Prostate gland (tissue), 2 donors: Measurements from ENCODE around the gene ARHGAP42. TPM values are rescaled to one million over a fixed set of nuclear protein-coding genes. Genes with fewer than 3 reads are reported as not detected.
A peak's percentile ranks its signal among the peaks of the same experiment; 100 is the strongest.

Experiments used
- DNase-seq: peaks from one replicate; pipeline ENCODE4 v3.0.0-alpha.2; 2019; ENCODE audit warnings: low spot score
- H3K27ac ChIP-seq, 2 donors: fragments of 200-600 bp; sonication (generic); 2 replicates each; pipeline ENCODE4 v1.5.1; 2017 to 2019
- H3K27me3 ChIP-seq: fragments of 200-600 bp; sonication (generic); replicated peaks from 2 replicates; pipeline ENCODE4 v1.5.1; 2019; ENCODE audit not compliant: insufficient read depth
- H3K36me3 ChIP-seq, 2 donors: fragments of 200-600 bp; sonication (generic); 1 replicate in 1 of 2; 2 replicates in 1 of 2; pipeline versions ENCODE4 v1.5.1 to v1.8.1; 2017 to 2019
- H3K4me1 ChIP-seq: fragments of 200-600 bp; sonication (generic); replicated peaks from 2 replicates; pipeline ENCODE4 v1.5.1; 2019
- H3K4me3 ChIP-seq, 2 donors: fragments of 200-600 bp; sonication (generic); 2 replicates each; pipeline ENCODE4 v1.5.1; 2017 to 2019
- H3K9me3 ChIP-seq: fragments of 200-600 bp; sonication (generic); 2 replicates; pipeline ENCODE4 v1.5.1; 2017
- POLR2A ChIP-seq: fragments of 450-650 bp; IDR thresholded peaks from one replicate; pipeline ENCODE4 v1.6.1; 2016; ENCODE audit warnings: antibody characterized with exemption, mild to moderate bottlenecking
- POLR2AphosphoS5 ChIP-seq: sonication (generic); formaldehyde crosslinking; IDR thresholded peaks from one replicate; pipeline ENCODE4 v1.6.1; 2017; ENCODE audit warnings: antibody characterized with exemption
- WGBS: methylation state at CpG from one replicate; pipeline ENCODE4 v1.1.5; 2018; 5-methylcytosine and 5-hydroxymethylcytosine counted together
- intact Hi-C: fragments of 100-400 bp; cut with DNase I; formaldehyde crosslinking; loops from one replicate; pipeline ENCODE4 v1.14.2; 2022
- total RNA-seq, 2 donors: library from RNA; depleted of rRNA; stranded (reverse); fragments of >200 nt; gene quantifications; one replicate each; pipeline ENCODE4 v1.1.0, GENCODE V29; 2016
- TF ChIP-seq, protein P1 (sequence below), 4 experiments: fragments of 200-600 bp in 2 of 4; fragments of 450-650 bp in 2 of 4; sonication (generic) in 2 of 4; IDR thresholded peaks; 1 replicate in 3 of 4; 2 replicates in 1 of 4; pipeline ENCODE4 v1.5.1; 2016 to 2019; ENCODE audit warnings: antibody characterized with exemption in 4 of 4, mild to moderate bottlenecking in 2 of 4, moderate library complexity in 2 of 4

ARHGAP42 gene
- total RNA-seq, 2 donors from 2014 or later, result 12.8 to 20.5 TPM

DNA sequence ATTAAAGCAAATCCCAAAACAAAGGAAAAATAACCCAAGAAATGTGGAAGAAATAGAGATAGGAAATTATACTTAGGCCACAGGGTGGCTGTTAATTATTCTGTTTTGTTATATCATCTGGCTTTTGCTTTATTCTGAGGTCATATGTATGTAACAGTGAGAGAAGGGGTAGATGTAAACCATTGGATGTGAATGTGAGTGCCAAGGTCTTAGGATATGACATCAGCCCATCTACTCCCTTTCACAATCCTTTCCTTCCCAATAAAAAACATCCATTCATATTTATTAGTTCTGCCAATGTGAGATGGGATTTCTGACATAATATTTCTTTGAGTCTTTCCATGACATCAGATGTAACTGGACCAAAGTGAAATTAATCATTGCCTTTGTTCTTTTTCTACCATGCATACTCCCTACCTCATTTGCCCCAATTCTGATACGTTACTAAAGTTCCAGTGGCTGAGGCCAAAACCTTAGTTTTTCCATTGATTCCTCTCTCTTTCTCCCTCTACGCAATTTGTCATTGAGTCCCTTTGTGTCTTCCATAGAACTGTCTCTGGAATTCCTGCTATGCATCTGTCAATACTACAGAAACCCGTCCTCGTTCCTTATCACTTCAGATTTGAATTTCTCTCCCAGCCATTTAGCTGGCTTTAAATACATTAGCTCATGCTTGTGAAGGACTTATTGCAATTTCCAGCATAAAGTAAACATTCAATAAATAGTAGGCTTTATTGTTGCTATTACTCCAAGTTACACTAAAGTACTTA, 170.3 kb downstream of the ARHGAP42 start:
- WGBS, result 65% methylated on average over 4 of the region's 4 CpGs
- no peak for TF ChIP-seq POLR2A
- TF ChIP-seq POLR2AphosphoS5, result no peak
- TF ChIP-seq, protein P1, sequence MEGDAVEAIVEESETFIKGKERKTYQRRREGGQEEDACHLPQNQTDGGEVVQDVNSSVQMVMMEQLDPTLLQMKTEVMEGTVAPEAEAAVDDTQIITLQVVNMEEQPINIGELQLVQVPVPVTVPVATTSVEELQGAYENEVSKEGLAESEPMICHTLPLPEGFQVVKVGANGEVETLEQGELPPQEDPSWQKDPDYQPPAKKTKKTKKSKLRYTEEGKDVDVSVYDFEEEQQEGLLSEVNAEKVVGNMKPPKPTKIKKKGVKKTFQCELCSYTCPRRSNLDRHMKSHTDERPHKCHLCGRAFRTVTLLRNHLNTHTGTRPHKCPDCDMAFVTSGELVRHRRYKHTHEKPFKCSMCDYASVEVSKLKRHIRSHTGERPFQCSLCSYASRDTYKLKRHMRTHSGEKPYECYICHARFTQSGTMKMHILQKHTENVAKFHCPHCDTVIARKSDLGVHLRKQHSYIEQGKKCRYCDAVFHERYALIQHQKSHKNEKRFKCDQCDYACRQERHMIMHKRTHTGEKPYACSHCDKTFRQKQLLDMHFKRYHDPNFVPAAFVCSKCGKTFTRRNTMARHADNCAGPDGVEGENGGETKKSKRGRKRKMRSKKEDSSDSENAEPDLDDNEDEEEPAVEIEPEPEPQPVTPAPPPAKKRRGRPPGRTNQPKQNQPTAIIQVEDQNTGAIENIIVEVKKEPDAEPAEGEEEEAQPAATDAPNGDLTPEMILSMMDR (IDR thresholded peaks at IDR 0.05), result no peak
- intact Hi-C loops, result loop anchor here (5.0 kb wide), 1 partner anchor 170 kb away; the partner anchor contains the start of gene ARHGAP42
- H3K36me3 ChIP-seq, result no peaks in the 10 kb centered on the region
- H3K27ac ChIP-seq, result no peak overlapping the region
- H3K4me3 ChIP-seq, result no peak overlapping the region
- H3K27me3 ChIP-seq, result no peaks in the 10 kb centered on the region
- H3K4me1 ChIP-seq, result no peaks in the 10 kb centered on the region
- DNase-seq, result no peak
- H3K9me3 ChIP-seq, result no peaks in the 10 kb centered on the region

DNA sequence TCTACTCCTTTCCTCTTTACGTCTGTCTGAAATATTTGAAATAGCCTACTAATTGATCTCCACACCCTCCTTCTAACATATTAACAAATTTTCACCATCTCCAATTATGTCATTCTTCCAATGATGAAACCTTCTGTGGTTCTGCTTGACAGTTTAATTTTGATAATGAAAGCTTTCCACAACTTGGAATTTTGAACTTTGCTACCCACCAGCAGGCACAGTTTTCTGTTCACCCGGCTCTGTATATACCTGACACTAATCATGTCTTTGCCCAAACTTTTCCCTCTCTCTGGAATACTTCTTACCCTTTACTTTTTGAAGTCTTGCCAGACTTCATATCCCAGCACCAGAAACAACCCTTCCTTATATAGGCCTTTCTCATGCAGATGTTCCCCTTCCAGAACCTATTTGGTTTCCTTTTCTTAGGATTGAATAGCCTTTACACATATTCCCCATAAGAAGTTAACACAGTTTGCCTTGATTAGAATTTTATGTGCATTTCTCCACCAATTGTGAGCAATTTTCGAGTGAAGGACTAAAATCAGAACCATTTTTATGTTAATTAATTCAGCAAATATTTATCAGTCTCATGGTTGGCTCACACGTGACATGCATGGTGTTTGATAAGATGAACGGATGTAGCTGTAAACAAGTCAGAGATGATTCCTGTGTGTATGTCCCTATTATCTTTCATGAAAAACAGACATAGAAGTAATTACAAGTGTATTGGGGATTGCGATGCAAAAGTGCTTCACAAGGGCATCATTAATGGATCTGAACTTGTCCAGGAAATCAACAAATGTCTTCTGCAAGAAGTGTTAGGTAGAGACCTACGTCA, 173.4 kb downstream of the ARHGAP42 start:
- intact Hi-C loops, result no loop called here
- WGBS, result 94% methylated on average over 7 of the region's 7 CpGs

DNA sequence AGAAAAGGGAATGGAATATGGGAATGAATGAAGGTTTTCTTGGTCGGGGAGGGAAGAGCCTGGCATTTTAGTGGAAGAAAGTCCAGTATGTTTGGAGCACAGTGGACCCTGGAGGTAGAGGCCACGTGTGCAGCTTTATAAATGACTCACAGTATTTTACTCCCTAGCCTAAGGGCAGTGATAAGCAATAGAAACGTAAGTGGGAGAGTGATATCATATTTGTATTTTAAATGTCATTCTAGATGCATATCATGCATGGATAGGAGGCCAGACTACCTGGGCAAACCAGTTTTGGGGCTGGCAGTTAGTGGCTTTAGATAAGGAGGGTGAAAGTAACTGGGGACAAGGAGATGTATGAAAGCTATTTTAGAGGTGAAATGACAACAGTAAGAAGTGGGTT, 174.1 kb downstream of the ARHGAP42 start:
- Histone ChIP-seq H3K27me3 (no peaks in the 10 kb centered on the region), H3K9me3 (no peaks in the 10 kb centered on the region), H3K36me3 (no peaks in the 10 kb centered on the region), H3K4me3 (no peak overlapping the region), H3K27ac (no peak overlapping the region), H3K4me1 (no peaks in the 10 kb centered on the region)
- TF ChIP-seq POLR2AphosphoS5 (peak; percentile 66), POLR2A (no peak)
- TF ChIP-seq, protein P1 (IDR thresholded peaks at IDR 0.05), result no peak
- 47% methylated on average over 3 of the region's 3 CpGs for WGBS
- peak; percentile 38 for DNase-seq
- intact Hi-C loops, result no loop called here

More for the DNA sequence above, 173.4 kb downstream of the ARHGAP42 start:
- Histone ChIP-seq H3K27ac (no peak overlapping the region), H3K9me3 (no peaks in the 10 kb centered on the region), H3K4me1 (no peaks in the 10 kb centered on the region), H3K27me3 (no peaks in the 10 kb centered on the region), H3K4me3 (no peak overlapping the region), H3K36me3 (no peaks in the 10 kb centered on the region)
- DNase-seq, result no peak
- TF ChIP-seq, protein P1 (IDR thresholded peaks at IDR 0.05), result no peak
- TF ChIP-seq POLR2A (no peak), POLR2AphosphoS5 (no peak)

DNA sequence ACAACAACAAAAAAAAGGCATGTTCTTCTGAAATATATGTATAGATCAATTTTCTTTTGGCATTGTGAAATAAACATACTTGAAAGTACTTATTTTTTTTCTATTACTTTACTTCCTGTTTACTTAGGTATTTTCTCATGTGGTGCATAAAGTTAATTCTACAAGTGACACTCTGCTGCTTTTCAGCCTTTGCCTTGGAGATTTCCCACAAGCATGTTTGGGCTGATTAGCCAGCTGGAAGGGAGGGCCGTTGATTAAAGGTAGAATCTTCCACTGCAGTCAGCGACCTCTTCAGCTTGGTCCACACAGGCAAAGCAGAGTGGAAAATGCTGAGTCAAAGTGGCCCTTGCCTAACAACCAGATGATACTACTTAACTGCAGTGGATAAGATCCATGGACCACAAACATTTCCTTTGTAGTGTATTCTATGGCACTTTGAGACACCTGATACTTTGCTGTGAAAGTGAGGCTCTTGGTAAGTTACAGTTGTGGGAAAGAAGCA, 176.0 kb downstream of the ARHGAP42 start:
- DNase-seq, result no peak
- Histone ChIP-seq H3K4me1 (no peaks in the 10 kb centered on the region), H3K27me3 (no peaks in the 10 kb centered on the region), H3K4me3 (no peak overlapping the region), H3K9me3 (no peaks in the 10 kb centered on the region), H3K27ac (no peak overlapping the region), H3K36me3 (no peaks in the 10 kb centered on the region)
- TF ChIP-seq, protein P1 (IDR thresholded peaks at IDR 0.05), result no peak
- TF ChIP-seq POLR2AphosphoS5 (no peak), POLR2A (no peak)
- intact Hi-C loops, result no loop called here
- WGBS, result 59% methylated on average over 2 of the region's 2 CpGs
